Muscle layer of duodenum (tissue), 2 donors: Measurements from ENCODE around the gene SLFNL1.

Experiments used
- H3K27ac ChIP-seq: one replicate; pipeline ENCODE4 v1.7.0; 2013; ENCODE audit warnings: mild to moderate bottlenecking, low read length
- H3K27me3 ChIP-seq: one replicate; pipeline ENCODE4 v1.7.0; 2013; ENCODE audit warnings: low read depth, mild to moderate bottlenecking, control low read depth, low read length
- H3K36me3 ChIP-seq, 2 donors: one replicate each; pipeline ENCODE4 v1.7.0; 2013; ENCODE audit warnings: low read length in 2 of 2, control low read depth in 1 of 2, mild to moderate bottlenecking in 1 of 2; ENCODE audit not compliant: insufficient read depth in 2 of 2, control insufficient read depth in 1 of 2
- H3K4me1 ChIP-seq, 2 donors: one replicate each; pipeline ENCODE4 v1.7.0; 2013; ENCODE audit warnings: low read length in 2 of 2, mild to moderate bottlenecking in 2 of 2, control low read depth in 1 of 2, moderate library complexity in 1 of 2; ENCODE audit not compliant: insufficient read depth in 2 of 2, control insufficient read depth in 1 of 2
- H3K4me3 ChIP-seq, 2 donors: one replicate each; pipeline ENCODE4 v1.7.0; 2013; ENCODE audit warnings: low read length in 2 of 2, low read depth in 1 of 2, mild to moderate bottlenecking in 1 of 2
- H3K9me3 ChIP-seq, 2 donors: one replicate each; pipeline ENCODE4 v1.7.0; 2013; ENCODE audit warnings: low read length in 2 of 2, control low read depth in 1 of 2, mild to moderate bottlenecking in 1 of 2; ENCODE audit not compliant: control insufficient read depth in 1 of 2
- donor health status: healthy.

The SLFNL1 gene

GRCh38 chr1:41006942-41007865, 14.3 kb downstream of the SLFNL1 start:
- Histone ChIP-seq H3K4me3 (no peak overlapping the region), H3K27ac (no peak overlapping the region), H3K9me3 (no peaks in the 10 kb centered on the region), H3K4me1 (peaks cover 11 to 18% of the 10 kb centered on the region in 2 donors), H3K36me3 (peaks cover 66 to 67% of the 10 kb centered on the region in 2 donors), H3K27me3 (no peaks in the 10 kb centered on the region)

- Histone ChIP-seq H3K4me3 (no peak overlapping the region), H3K9me3 (no peaks in the 10 kb centered on the region), H3K27me3 (no peaks in the 10 kb centered on the region), H3K4me1 (peaks cover 11 to 22% of the 10 kb centered on the region in 2 donors), H3K36me3 (peaks cover 60 to 65% of the 10 kb centered on the region in 2 donors), H3K27ac (no peak overlapping the region)
These were observed 15.6 kb downstream of the SLFNL1 start for GRCh38 chr1:41005876-41006275.

GRCh38 chr1:41003640-41004220, 17.8 kb downstream of the SLFNL1 start:
- no peak overlapping the region for H3K4me3 ChIP-seq
- H3K4me1 ChIP-seq: peaks cover 11 to 22% of the 10 kb centered on the region in 2 donors
- H3K27me3 ChIP-seq: no peaks in the 10 kb centered on the region
- no peak overlapping the region for H3K27ac ChIP-seq
- H3K9me3 ChIP-seq: no peaks in the 10 kb centered on the region
- H3K36me3 ChIP-seq: peaks cover 49 to 54% of the 10 kb centered on the region in 2 donors

- H3K4me1 ChIP-seq: peaks cover 11 to 22% of the 10 kb centered on the region in 2 donors
- no peaks in the 10 kb centered on the region for H3K9me3 ChIP-seq
- no peaks in the 10 kb centered on the region for H3K27me3 ChIP-seq
- no peak overlapping the region for H3K4me3 ChIP-seq
- H3K36me3 ChIP-seq: peaks cover 47 to 55% of the 10 kb centered on the region in 2 donors
- no peak overlapping the region for H3K27ac ChIP-seq
These were observed 18.3 kb downstream of the SLFNL1 start for GRCh38 chr1:41003127-41003639.

GRCh38 chr1:40998668-40999067, 22.9 kb downstream of the SLFNL1 start:
- Histone ChIP-seq H3K27ac (no peak overlapping the region), H3K36me3 (peaks cover 41 to 51% of the 10 kb centered on the region in 2 donors), H3K4me1 (peaks cover 7 to 16% of the 10 kb centered on the region in 2 donors)

GRCh38 chr1:40997096-40997495, 24.4 kb downstream of the SLFNL1 start:
- Histone ChIP-seq H3K27me3 (no peaks in the 10 kb centered on the region), H3K9me3 (no peaks in the 10 kb centered on the region), H3K4me1 (peaks cover 0 to 3% of the 10 kb centered on the region in 2 donors), H3K36me3 (peaks cover 37 to 57% of the 10 kb centered on the region in 2 donors), H3K27ac (no peak overlapping the region), H3K4me3 (no peak overlapping the region)

More at GRCh38 chr1:40998668-40999067, 22.9 kb downstream of the SLFNL1 start:
- Histone ChIP-seq H3K4me3 (no peak overlapping the region), H3K9me3 (no peaks in the 10 kb centered on the region), H3K27me3 (no peaks in the 10 kb centered on the region)

- Histone ChIP-seq H3K4me1 (no peaks in the 10 kb centered on the region), H3K9me3 (no peaks in the 10 kb centered on the region), H3K36me3 (peaks cover 61 to 65% of the 10 kb centered on the region in 2 donors), H3K4me3 (no peak overlapping the region), H3K27ac (no peak overlapping the region), H3K27me3 (no peaks in the 10 kb centered on the region)
These were observed 32.5 kb downstream of the SLFNL1 start for GRCh38 chr1:40989066-40989465.

GRCh38 chr1:40988280-40988679, 33.2 kb downstream of the SLFNL1 start:
- Histone ChIP-seq H3K36me3 (peaks cover 59 to 65% of the 10 kb centered on the region in 2 donors), H3K4me1 (no peaks in the 10 kb centered on the region), H3K27me3 (no peaks in the 10 kb centered on the region), H3K9me3 (no peaks in the 10 kb centered on the region), H3K27ac (no peak overlapping the region), H3K4me3 (no peak overlapping the region)

- Histone ChIP-seq H3K4me3 (no peak overlapping the region), H3K36me3 (peaks cover 55 to 65% of the 10 kb centered on the region in 2 donors), H3K27ac (no peak overlapping the region), H3K9me3 (no peaks in the 10 kb centered on the region), H3K4me1 (no peaks in the 10 kb centered on the region), H3K27me3 (no peaks in the 10 kb centered on the region)
These were observed 33.9 kb downstream of the SLFNL1 start for GRCh38 chr1:40987439-40988276.

GRCh38 chr1:40986956-40987355, 34.6 kb downstream of the SLFNL1 start:
- Histone ChIP-seq H3K4me1 (peaks cover 0 to 6% of the 10 kb centered on the region in 2 donors), H3K4me3 (no peak overlapping the region), H3K36me3 (peaks cover 50 to 60% of the 10 kb centered on the region in 2 donors), H3K27ac (no peak overlapping the region), H3K9me3 (no peaks in the 10 kb centered on the region), H3K27me3 (no peaks in the 10 kb centered on the region)
